Measurements from ENCODE around the gene NFATC1.

Gene NFATC1

GRCh38 chr18:79548621-79548985 lies 152.9 kb downstream of the NFATC1 start:
- no peak for TF ChIP-seq CTCF (conservative IDR thresholded peaks at IDR 0.05; ENCODE audit: low read depth, low read length)
- H3K4me3 ChIP-seq (ENCODE audit: low read length) = no peak overlapping the region
- DNase-seq (ENCODE audit: low read depth) = no peak

GRCh38 chr18:79548986-79549637 lies 153.4 kb downstream of the NFATC1 start:
- no peak for DNase-seq (ENCODE audit: low read depth)
- no peak for TF ChIP-seq CTCF (conservative IDR thresholded peaks at IDR 0.05; ENCODE audit: low read depth, low read length)
- no peak overlapping the region for H3K4me3 ChIP-seq (ENCODE audit: low read length)

- H3K4me3 ChIP-seq (ENCODE audit: low read length) = no peak overlapping the region
- DNase-seq (ENCODE audit: low read depth) = no peak
- no peak for TF ChIP-seq CTCF (conservative IDR thresholded peaks at IDR 0.05; ENCODE audit: low read depth, low read length)
Measured at GRCh38 chr18:79549638-79550000, 153.9 kb downstream of the NFATC1 start.

GRCh38 chr18:79552140-79552631 lies 156.5 kb downstream of the NFATC1 start:
- H3K4me3 ChIP-seq (ENCODE audit: low read length) = no peak overlapping the region
- no peak for TF ChIP-seq CTCF (conservative IDR thresholded peaks at IDR 0.05; ENCODE audit: low read depth, low read length)
- no peak for DNase-seq (ENCODE audit: low read depth)

GRCh38 chr18:79552696-79553095 lies 157.0 kb downstream of the NFATC1 start:
- DNase-seq (ENCODE audit: low read depth) = no peak
- no peak overlapping the region for H3K4me3 ChIP-seq (ENCODE audit: low read length)
- no peak for TF ChIP-seq CTCF (conservative IDR thresholded peaks at IDR 0.05; ENCODE audit: low read depth, low read length)

GRCh38 chr18:79553154-79553553 lies 157.4 kb downstream of the NFATC1 start:
- TF ChIP-seq CTCF (conservative IDR thresholded peaks at IDR 0.05; ENCODE audit: low read depth, low read length) = no peak
- no peak overlapping the region for H3K4me3 ChIP-seq (ENCODE audit: low read length)
- DNase-seq (ENCODE audit: low read depth) = no peak

GRCh38 chr18:79553696-79554095 lies 158.0 kb downstream of the NFATC1 start:
- no peak overlapping the region for H3K4me3 ChIP-seq (ENCODE audit: low read length)
- TF ChIP-seq CTCF (conservative IDR thresholded peaks at IDR 0.05; ENCODE audit: low read depth, low read length) = no peak
- DNase-seq (ENCODE audit: low read depth) = no peak
